ENCODE data around the gene MACROD2. TPM values are rescaled to one million over a fixed set of nuclear protein-coding genes. Genes with fewer than 3 reads are reported as not detected.

MACROD2 gene
- total RNA-seq, 4 donors from 2014 or later, result 2.9 to 11.3 (median 8.0) TPM

GRCh38 chr20:14093652-14094051, 98.3 kb downstream of the MACROD2 start:
- no peak for TF ChIP-seq CTCF (IDR thresholded peaks at IDR 0.05; ENCODE audit: low read depth)

GRCh38 chr20:14098261-14098660, 102.9 kb downstream of the MACROD2 start:
- TF ChIP-seq CTCF (IDR thresholded peaks at IDR 0.05; ENCODE audit: low read depth), result no peak

- TF ChIP-seq CTCF (IDR thresholded peaks at IDR 0.05; ENCODE audit: low read depth), result no peak
Measured at GRCh38 chr20:14113416-14113815, 118.1 kb downstream of the MACROD2 start.

DNA sequence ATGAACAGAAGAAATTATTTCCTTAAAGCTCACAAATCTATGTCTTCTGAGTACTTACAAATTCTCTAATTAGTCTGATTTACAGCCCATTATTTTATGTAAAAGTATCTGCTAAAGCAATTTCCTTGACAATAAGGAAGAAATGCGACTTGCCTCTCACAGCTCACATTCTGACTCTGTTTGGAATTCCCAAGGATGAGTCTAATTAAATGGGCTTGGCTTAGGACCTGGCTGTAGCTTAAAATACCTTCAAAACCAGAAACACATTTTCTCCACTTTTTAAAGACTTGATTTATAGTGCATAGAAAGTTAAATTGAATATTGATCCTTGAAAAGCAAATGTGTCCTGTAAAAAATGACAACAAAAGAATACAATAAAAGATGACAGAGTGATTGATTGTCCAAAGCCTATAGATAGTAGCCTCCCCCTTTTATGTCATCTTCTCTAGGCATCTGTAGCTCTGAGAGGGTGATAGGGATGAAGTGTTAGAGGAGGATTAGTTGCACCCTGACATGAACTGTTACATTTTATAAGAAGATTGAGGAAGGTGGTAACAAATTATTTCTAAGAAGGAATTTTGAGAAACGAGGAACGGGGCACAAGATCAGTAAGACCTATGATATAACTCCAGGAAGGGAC, 118.9 kb downstream of the MACROD2 start:
- TF ChIP-seq CTCF (IDR thresholded peaks at IDR 0.05; ENCODE audit: low read depth), result no peak

DNA sequence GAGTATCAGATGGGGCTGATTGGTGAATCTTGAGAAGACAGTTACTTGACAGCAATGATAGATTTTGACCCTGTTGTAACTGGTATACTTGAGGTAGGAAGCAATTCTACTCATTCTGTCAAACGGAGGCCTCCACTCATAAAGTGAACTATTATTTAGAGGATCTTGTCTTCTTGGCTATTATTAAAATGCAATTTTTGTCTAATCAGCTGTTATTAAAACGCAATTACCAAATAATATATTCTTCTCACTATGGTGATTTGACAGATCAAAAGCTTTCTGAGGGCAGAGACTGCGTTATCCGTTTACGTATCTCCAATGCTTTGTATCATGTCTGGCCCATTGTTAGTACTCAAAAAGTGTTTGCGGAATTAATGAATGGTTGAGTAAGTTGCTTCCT, 120.7 kb downstream of the MACROD2 start:
- no peak for TF ChIP-seq CTCF (IDR thresholded peaks at IDR 0.05; ENCODE audit: low read depth)

- no peak for TF ChIP-seq CTCF (IDR thresholded peaks at IDR 0.05; ENCODE audit: low read depth)
Measured at GRCh38 chr20:14117768-14118167, 122.5 kb downstream of the MACROD2 start.

DNA sequence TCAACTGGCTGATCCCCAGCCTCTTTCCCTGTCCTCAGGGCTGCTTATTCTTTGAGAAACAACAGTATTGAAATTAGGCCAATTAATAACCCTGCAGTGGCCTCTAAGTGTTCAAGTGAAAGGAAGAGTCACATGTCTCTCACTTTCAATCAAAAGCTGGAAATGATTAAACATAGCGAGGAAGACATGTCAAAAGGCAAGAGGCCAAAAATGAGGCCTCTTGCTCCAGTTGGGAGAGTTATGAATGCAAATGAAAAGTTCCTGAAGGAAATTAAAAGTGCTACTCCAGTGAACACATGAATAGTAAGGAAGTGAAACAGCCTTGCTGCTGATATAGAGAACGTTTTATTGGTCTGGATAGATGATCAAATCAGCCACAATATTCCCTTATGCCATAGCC, 131.5 kb downstream of the MACROD2 start:
- no peak for TF ChIP-seq CTCF (IDR thresholded peaks at IDR 0.05; ENCODE audit: low read depth)

Data from subcutaneous adipose tissue (tissue), 4 donors.